HG03354 (cell line): ENCODE data around the gene PIWIL4.
A peak's percentile ranks its signal among the peaks of the same experiment; 100 is the strongest.
"Not testable (repeated sequence)": the region's sequence is repeated elsewhere in the genome, so short reads cannot be mapped to it uniquely, and the experiment has no call there.

ENCODE experiments used
- ATAC-seq: cut with Tn5 transposase; IDR thresholded peaks from one replicate; pipeline ENCODE4 v1.9.1; 2021; ENCODE audit warnings: mild to moderate bottlenecking; ENCODE audit not compliant: unreplicated experiment, poor library complexity, severe bottlenecking

The PIWIL4 gene

GRCh38 chr11:94583213-94583865 is 16.2 kb downstream of the PIWIL4 start:
- ATAC-seq = no peak

- ATAC-seq = peak; percentile 43
Measured at GRCh38 chr11:94583866-94584500, 16.8 kb downstream of the PIWIL4 start.

- no peak for ATAC-seq
Measured at GRCh38 chr11:94584978-94585377, 17.8 kb downstream of the PIWIL4 start.

GRCh38 chr11:94585399-94585798 is 18.2 kb downstream of the PIWIL4 start:
- ATAC-seq = no peak

GRCh38 chr11:94586546-94586945 is 19.4 kb downstream of the PIWIL4 start:
- no peak for ATAC-seq

GRCh38 chr11:94586978-94587377 is 19.8 kb downstream of the PIWIL4 start:
- no peak for ATAC-seq

GRCh38 chr11:94588366-94588942 is 21.3 kb downstream of the PIWIL4 start:
- ATAC-seq = no peak

- no peak for ATAC-seq
Measured at GRCh38 chr11:94590352-94591041, 23.3 kb downstream of the PIWIL4 start.

- peak; percentile 92 for ATAC-seq
Measured at GRCh38 chr11:94593030-94593429, 25.9 kb downstream of the PIWIL4 start.

GRCh38 chr11:94595076-94595475 is 27.9 kb downstream of the PIWIL4 start:
- peak; percentile 51 for ATAC-seq

- no peak for ATAC-seq
Measured at GRCh38 chr11:94597896-94598295, 30.7 kb downstream of the PIWIL4 start.

- ATAC-seq = no peak
Measured at GRCh38 chr11:94599510-94599909, 32.3 kb downstream of the PIWIL4 start.

GRCh38 chr11:94602430-94603372 is 35.5 kb downstream of the PIWIL4 start:
- ATAC-seq = peak; percentile 92

GRCh38 chr11:94603587-94603986 is 36.4 kb downstream of the PIWIL4 start:
- ATAC-seq = no peak

- no peak for ATAC-seq
Measured at GRCh38 chr11:94604482-94604881, 37.3 kb downstream of the PIWIL4 start.

GRCh38 chr11:94613120-94613519 is 46.0 kb downstream of the PIWIL4 start:
- ATAC-seq = no peak

GRCh38 chr11:94623120-94623735 is 56.1 kb downstream of the PIWIL4 start:
- peak; percentile 96 for ATAC-seq

GRCh38 chr11:94625422-94625821 is 58.3 kb downstream of the PIWIL4 start:
- not testable (repeated sequence) for ATAC-seq

GRCh38 chr11:94627003-94627560 is 59.9 kb downstream of the PIWIL4 start:
- ATAC-seq = not testable (repeated sequence)
